Suprapubic skin (tissue), 4 donors: ENCODE results near the gene ALAD. TPM values are rescaled to one million over a fixed set of nuclear protein-coding genes. Genes with fewer than 3 reads are reported as not detected.
A peak's percentile ranks its signal among the peaks of the same experiment; 100 is the strongest.

Experiments used
- DNase-seq, 2 donors: peaks; one replicate each; pipeline ENCODE4 v3.0.0-alpha.2; 2019; ENCODE audit warnings: low spot score in 2 of 2
- H3K27ac ChIP-seq: fragments of 200-600 bp; sonication (generic); one replicate; pipeline ENCODE4 v1.5.1; 2019
- H3K27me3 ChIP-seq: fragments of 200-600 bp; sonication (generic); one replicate; pipeline ENCODE4 v1.5.1; 2019
- H3K36me3 ChIP-seq: fragments of 200-600 bp; sonication (generic); one replicate; pipeline ENCODE4 v1.5.1; 2019
- H3K4me1 ChIP-seq: fragments of 200-600 bp; sonication (generic); one replicate; pipeline ENCODE4 v1.5.1; 2019
- H3K4me3 ChIP-seq: fragments of 200-600 bp; sonication (generic); one replicate; pipeline ENCODE4 v1.5.1; 2019; ENCODE audit warnings: mild to moderate bottlenecking
- H3K9me3 ChIP-seq: fragments of 200-600 bp; sonication (generic); one replicate; pipeline ENCODE4 v1.5.1; 2019
- EP300 ChIP-seq: sonication (generic); formaldehyde crosslinking; IDR thresholded peaks from one replicate; pipeline ENCODE4 v1.6.1; 2017; ENCODE audit warnings: antibody characterized with exemption
- POLR2A ChIP-seq, 2 donors: fragments of 450-650 bp; IDR thresholded peaks; one replicate each; pipeline ENCODE4 v1.6.1; 2017; ENCODE audit warnings: antibody characterized with exemption in 2 of 2, mild to moderate bottlenecking in 2 of 2, moderate library complexity in 2 of 2
- POLR2AphosphoS5 ChIP-seq, 3 donors: sonication (generic); formaldehyde crosslinking; IDR thresholded peaks; one replicate each; pipeline ENCODE4 v1.6.1; 2017; ENCODE audit warnings: antibody characterized with exemption in 3 of 3
- WGBS: methylation state at CpG from one replicate; pipeline ENCODE4 v1.1.5; 2018; 5-methylcytosine and 5-hydroxymethylcytosine counted together
- total RNA-seq, 4 donors: library from RNA; depleted of rRNA; stranded (reverse); fragments of >200 nt; gene quantifications; one replicate each; pipeline ENCODE4 v1.1.0, GENCODE V29; 2016
- TF ChIP-seq, protein P1 (sequence below), 2 donors: fragments of 200-600 bp in 1 of 2; fragments of 450-650 bp in 1 of 2; sonication (generic) in 1 of 2; IDR thresholded peaks; one replicate each; pipeline ENCODE4 v1.5.1; 2016 to 2019; ENCODE audit warnings: antibody characterized with exemption in 2 of 2, mild to moderate bottlenecking in 1 of 2, moderate library complexity in 1 of 2

The ALAD gene
- total RNA-seq, 4 donors from 2014 or later: 47.1 to 66.6 (median 53.6) TPM

DNA sequence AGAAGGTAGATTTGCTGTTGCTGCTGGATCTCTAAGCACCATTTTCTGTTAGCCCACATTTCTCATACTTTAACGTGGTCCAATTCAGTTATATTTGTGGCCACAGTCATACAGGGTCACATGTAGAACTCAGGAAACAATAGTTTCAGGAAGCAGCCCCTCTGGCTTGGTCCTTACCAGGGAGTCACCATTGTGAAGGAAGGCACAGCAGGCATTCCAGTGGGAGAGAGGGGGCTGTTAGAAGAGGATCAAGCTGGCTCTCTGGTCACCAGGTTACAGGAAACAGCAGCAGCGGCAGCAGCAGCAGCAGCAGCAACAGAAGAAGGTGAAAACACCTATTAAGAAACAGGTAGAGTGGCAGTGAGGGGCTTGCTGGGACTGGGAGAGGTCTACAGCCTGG is 24.0 kb upstream of the ALAD start:
- H3K9me3 ChIP-seq: no peaks in the 10 kb centered on the region
- TF ChIP-seq, protein P1, sequence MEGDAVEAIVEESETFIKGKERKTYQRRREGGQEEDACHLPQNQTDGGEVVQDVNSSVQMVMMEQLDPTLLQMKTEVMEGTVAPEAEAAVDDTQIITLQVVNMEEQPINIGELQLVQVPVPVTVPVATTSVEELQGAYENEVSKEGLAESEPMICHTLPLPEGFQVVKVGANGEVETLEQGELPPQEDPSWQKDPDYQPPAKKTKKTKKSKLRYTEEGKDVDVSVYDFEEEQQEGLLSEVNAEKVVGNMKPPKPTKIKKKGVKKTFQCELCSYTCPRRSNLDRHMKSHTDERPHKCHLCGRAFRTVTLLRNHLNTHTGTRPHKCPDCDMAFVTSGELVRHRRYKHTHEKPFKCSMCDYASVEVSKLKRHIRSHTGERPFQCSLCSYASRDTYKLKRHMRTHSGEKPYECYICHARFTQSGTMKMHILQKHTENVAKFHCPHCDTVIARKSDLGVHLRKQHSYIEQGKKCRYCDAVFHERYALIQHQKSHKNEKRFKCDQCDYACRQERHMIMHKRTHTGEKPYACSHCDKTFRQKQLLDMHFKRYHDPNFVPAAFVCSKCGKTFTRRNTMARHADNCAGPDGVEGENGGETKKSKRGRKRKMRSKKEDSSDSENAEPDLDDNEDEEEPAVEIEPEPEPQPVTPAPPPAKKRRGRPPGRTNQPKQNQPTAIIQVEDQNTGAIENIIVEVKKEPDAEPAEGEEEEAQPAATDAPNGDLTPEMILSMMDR (IDR thresholded peaks at IDR 0.05): no peak
- TF ChIP-seq POLR2A (IDR thresholded peaks at IDR 0.05) (no peak), EP300 (no peak), POLR2AphosphoS5 (IDR thresholded peaks at IDR 0.05) (no peak)
- no peaks in the 10 kb centered on the region for H3K4me1 ChIP-seq
- no peak overlapping the region for H3K27ac ChIP-seq
- H3K36me3 ChIP-seq: no peaks in the 10 kb centered on the region
- H3K4me3 ChIP-seq: no peak overlapping the region
- no peaks in the 10 kb centered on the region for H3K27me3 ChIP-seq
- 50% methylated on average over 2 of the region's 2 CpGs for WGBS
- peak in 1 of 2 donors; percentile 9 for DNase-seq

DNA sequence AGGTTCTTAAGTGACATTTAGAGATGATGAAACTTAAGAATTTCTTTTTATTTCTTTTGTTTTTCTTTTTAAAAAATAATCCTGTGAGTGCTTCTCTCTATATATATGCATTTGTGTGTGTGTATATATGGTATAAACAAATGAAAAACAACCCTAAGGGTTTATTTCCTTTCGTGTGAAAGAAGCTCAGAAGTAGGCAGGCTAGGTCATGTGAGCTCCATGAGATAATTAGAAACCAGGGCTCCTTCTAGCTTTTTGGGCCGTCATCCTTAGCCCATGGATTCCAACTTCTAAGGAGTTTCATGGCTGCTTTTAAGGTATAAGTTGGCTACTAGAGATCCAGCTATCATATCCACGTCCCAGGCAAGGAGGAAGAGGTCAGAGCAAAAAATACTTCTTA is 20.6 kb upstream of the ALAD start:
- Histone ChIP-seq H3K4me1 (no peaks in the 10 kb centered on the region), H3K4me3 (no peak overlapping the region), H3K27me3 (no peaks in the 10 kb centered on the region), H3K9me3 (no peaks in the 10 kb centered on the region), H3K27ac (no peak overlapping the region), H3K36me3 (no peaks in the 10 kb centered on the region)
- no peak for DNase-seq
- TF ChIP-seq POLR2AphosphoS5 (IDR thresholded peaks at IDR 0.05) (no peak), EP300 (no peak), POLR2A (IDR thresholded peaks at IDR 0.05) (no peak)
- TF ChIP-seq, protein P1 (IDR thresholded peaks at IDR 0.05): no peak
- 79% methylated on average over 3 of the region's 3 CpGs for WGBS

DNA sequence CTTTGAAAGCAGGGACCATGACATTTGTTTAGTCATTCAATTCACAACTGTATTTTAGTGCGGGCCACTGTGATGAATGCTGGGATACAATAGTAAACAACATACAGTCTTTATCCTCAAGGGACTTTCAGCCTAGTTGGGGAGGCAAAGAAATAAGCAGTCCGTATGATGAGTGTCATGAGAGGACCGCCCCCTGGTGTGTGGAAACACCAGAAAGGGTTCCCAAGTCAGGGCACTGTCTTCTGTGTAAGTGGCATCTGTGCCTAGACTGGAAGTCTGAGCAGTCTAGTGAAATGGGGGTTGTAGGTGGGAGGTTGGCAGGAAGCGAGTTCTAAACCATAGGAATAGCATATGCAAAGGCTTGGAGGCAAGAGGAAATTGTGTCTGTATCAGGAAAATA is 16.3 kb upstream of the ALAD start:
- TF ChIP-seq EP300 (no peak), POLR2A (IDR thresholded peaks at IDR 0.05) (no peak), POLR2AphosphoS5 (IDR thresholded peaks at IDR 0.05) (no peak)
- TF ChIP-seq, protein P1 (IDR thresholded peaks at IDR 0.05): no peak
- WGBS: 84% methylated on average over 4 of the region's 4 CpGs
- DNase-seq: peak in 1 of 2 donors; percentile 18
- Histone ChIP-seq H3K4me1 (no peaks in the 10 kb centered on the region), H3K36me3 (no peaks in the 10 kb centered on the region), H3K27ac (no peak overlapping the region), H3K4me3 (no peak overlapping the region), H3K27me3 (no peaks in the 10 kb centered on the region), H3K9me3 (no peaks in the 10 kb centered on the region)

DNA sequence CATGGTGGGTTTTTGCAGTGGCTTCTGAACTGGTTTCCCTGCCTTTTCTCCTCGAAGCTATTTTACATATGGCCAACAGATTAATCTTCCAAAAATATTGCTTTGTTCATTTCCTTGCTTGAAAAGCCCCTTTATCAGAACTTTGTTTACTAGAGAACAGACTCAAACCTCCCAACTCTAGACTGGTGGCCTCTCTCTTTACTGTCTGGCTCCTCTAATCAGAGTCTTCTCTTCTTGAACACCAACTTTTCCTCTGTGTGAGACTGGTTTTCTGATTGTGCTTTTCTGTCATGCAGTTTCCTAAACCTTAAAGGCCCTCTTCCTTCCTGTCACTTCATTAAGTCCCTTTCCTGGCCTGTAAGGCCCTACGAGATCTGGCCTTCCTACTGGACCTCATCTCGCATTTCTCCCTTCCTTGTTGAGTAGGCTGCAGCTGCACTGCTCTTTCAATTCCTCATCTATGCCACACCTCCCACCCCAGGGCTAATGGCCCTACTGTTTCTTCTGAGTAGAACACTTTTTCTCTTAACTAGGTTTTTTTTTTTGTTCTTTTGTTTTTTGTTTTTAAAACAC is 15.2 kb upstream of the ALAD start:
- Histone ChIP-seq H3K9me3 (no peaks in the 10 kb centered on the region), H3K36me3 (no peaks in the 10 kb centered on the region), H3K27ac (no peak overlapping the region), H3K4me1 (peaks cover 6% of the 10 kb centered on the region), H3K4me3 (no peak overlapping the region), H3K27me3 (no peaks in the 10 kb centered on the region)
- TF ChIP-seq POLR2A (IDR thresholded peaks at IDR 0.05) (no peak), POLR2AphosphoS5 (IDR thresholded peaks at IDR 0.05) (no peak), EP300 (no peak)
- TF ChIP-seq, protein P1 (IDR thresholded peaks at IDR 0.05): no peak
- DNase-seq: peak in 1 of 2 donors; percentile 16
- 61% methylated on average over 3 of the region's 3 CpGs for WGBS

DNA sequence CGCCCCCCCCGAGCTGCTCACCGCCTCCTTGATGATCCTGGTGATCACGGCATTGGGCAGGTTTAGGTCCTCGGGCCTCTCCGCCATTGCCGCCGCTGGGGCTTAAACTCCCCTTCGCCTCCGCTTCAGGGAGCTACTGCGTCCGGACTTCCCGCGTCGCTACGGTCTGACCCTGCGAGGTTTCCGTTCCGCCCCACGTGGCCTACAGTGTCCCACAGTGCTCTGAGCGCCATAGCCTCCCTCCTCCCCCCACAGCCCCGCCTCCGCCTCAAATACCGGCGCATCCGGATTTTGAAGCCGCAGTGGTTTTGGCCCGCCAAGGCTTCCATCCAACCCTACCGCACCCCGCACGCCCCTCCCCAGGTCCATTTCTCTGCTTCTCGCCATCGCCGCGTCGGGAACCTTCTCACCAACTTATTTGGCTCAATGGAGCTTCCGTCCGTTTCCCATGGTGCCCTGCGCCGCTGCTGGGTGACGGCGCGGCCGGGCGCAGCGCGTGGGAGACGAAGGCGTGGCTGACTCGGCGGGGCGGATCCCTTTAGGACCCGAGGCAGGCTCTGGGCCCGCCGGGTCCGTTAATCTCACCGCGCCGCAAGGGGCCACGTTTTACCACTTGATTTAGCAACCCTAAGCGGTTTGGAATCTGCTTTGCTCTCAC is 9.3 kb upstream of the ALAD start, which contains the start of the genes C9orf43 and POLE3:
Gene C9orf43, plus strand, starts transcription at position 541 of the 658 bp plus-strand sequence. CDS start 2,747 bp downstream, outside the sequence.
Gene POLE3, minus strand, starts transcription at position 469 of the 658 bp plus-strand sequence. Its CDS starts 382 bp downstream, at position 87.
- TF ChIP-seq POLR2A (IDR thresholded peaks at IDR 0.05) (peak; percentile 29 to 51), POLR2AphosphoS5 (IDR thresholded peaks at IDR 0.05) (peak; percentile 4 to 92 (median 78))
- TF ChIP-seq, protein P1 (IDR thresholded peaks at IDR 0.05): no peak
- peaks cover 29% of the 10 kb centered on the region for H3K4me1 ChIP-seq
- H3K36me3 ChIP-seq: peaks cover 17% of the 10 kb centered on the region
- no peaks in the 10 kb centered on the region for H3K27me3 ChIP-seq
- H3K27ac ChIP-seq: peak within 1 kb of the TSS; percentile 95
- WGBS: under 1% methylated on average over 53 of the region's 61 CpGs
- H3K9me3 ChIP-seq: no peaks in the 10 kb centered on the region
- H3K4me3 ChIP-seq: peak within 1 kb of the TSS; percentile 73
- peak; percentile 96 for DNase-seq
